ENCODE measurements around the gene ATP10B.

Gene ATP10B

GRCh38 chr5:160643616-160644240, 208.3 kb downstream of the ATP10B start:
- no peak overlapping the region for H3K9ac ChIP-seq (ENCODE audit: insufficient read length, low read depth)
- H3K4me1 ChIP-seq (ENCODE audit: insufficient read depth, insufficient read length), result no peaks in the 10 kb centered on the region
- no peak overlapping the region for H3K4me3 ChIP-seq (ENCODE audit: insufficient read length, low read depth)
- DNase-seq (ENCODE audit: low read depth, low spot score), result no peak
- no peak for TF ChIP-seq ZNF274 (IDR thresholded peaks at IDR 0.05; ENCODE audit: low read depth, low read length)
- no peak for TF ChIP-seq SUZ12 (IDR thresholded peaks at IDR 0.05; ENCODE audit: extremely low read depth, insufficient read depth, insufficient read length)
- no peak for TF ChIP-seq YY1 (IDR thresholded peaks at IDR 0.05; ENCODE audit: insufficient read depth, insufficient read length)
- no peaks in the 10 kb centered on the region for H3K9me3 ChIP-seq (ENCODE audit: insufficient read depth, low read length)
- H3K36me3 ChIP-seq (ENCODE audit: insufficient read depth, insufficient read length, low read length), result no peaks in the 10 kb centered on the region
- H3K27me3 ChIP-seq (ENCODE audit: insufficient read depth, insufficient read length), result no peaks in the 10 kb centered on the region

DNA sequence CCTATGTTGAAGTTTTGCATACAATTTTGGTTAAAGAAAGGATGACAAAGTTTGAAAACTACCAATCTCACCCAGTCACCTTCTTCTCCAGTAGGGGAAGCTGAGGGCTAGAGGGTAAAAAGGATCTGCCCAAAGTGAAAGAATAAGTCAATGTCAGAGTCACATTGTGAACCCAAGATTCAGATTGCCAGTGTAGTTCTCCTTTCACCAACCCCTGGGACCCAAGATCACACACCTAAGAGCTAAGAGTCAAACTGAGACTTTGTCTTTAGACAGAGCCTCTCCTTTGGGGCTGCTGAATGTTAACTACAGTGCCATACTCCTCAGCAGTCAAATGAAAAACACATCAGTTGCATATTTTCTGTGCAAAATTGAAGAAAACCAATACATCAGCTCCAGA, 210.6 kb downstream of the ATP10B start:
- no peak for DNase-seq (ENCODE audit: low read depth, low spot score)
- TF ChIP-seq SUZ12 (IDR thresholded peaks at IDR 0.05; ENCODE audit: extremely low read depth, insufficient read depth, insufficient read length), result no peak
- no peak for TF ChIP-seq ZNF274 (IDR thresholded peaks at IDR 0.05; ENCODE audit: low read depth, low read length)

GRCh38 chr5:160640406-160640805, 211.6 kb downstream of the ATP10B start:
- Histone ChIP-seq H3K27me3 (ENCODE audit: insufficient read depth, insufficient read length) (no peaks in the 10 kb centered on the region), H3K36me3 (ENCODE audit: insufficient read depth, insufficient read length, low read length) (no peaks in the 10 kb centered on the region), H3K9ac (ENCODE audit: insufficient read length, low read depth) (no peak overlapping the region), H3K4me1 (ENCODE audit: insufficient read depth, insufficient read length) (no peaks in the 10 kb centered on the region), H3K9me3 (ENCODE audit: insufficient read depth, low read length) (no peaks in the 10 kb centered on the region), H3K4me3 (ENCODE audit: insufficient read length, low read depth) (no peak overlapping the region)
- DNase-seq (ENCODE audit: low read depth, low spot score), result no peak
- no peak for TF ChIP-seq ZNF274 (IDR thresholded peaks at IDR 0.05; ENCODE audit: low read depth, low read length)
- TF ChIP-seq YY1 (IDR thresholded peaks at IDR 0.05; ENCODE audit: insufficient read depth, insufficient read length), result no peak
- no peak for TF ChIP-seq SUZ12 (IDR thresholded peaks at IDR 0.05; ENCODE audit: extremely low read depth, insufficient read depth, insufficient read length)

More for the DNA sequence above, 210.6 kb downstream of the ATP10B start:
- H3K9ac ChIP-seq (ENCODE audit: insufficient read length, low read depth), result no peak overlapping the region
- H3K4me1 ChIP-seq (ENCODE audit: insufficient read depth, insufficient read length), result no peaks in the 10 kb centered on the region
- H3K9me3 ChIP-seq (ENCODE audit: insufficient read depth, low read length), result no peaks in the 10 kb centered on the region
- H3K4me3 ChIP-seq (ENCODE audit: insufficient read length, low read depth), result no peak overlapping the region
- no peaks in the 10 kb centered on the region for H3K27me3 ChIP-seq (ENCODE audit: insufficient read depth, insufficient read length)
- no peaks in the 10 kb centered on the region for H3K36me3 ChIP-seq (ENCODE audit: insufficient read depth, insufficient read length, low read length)

DNA sequence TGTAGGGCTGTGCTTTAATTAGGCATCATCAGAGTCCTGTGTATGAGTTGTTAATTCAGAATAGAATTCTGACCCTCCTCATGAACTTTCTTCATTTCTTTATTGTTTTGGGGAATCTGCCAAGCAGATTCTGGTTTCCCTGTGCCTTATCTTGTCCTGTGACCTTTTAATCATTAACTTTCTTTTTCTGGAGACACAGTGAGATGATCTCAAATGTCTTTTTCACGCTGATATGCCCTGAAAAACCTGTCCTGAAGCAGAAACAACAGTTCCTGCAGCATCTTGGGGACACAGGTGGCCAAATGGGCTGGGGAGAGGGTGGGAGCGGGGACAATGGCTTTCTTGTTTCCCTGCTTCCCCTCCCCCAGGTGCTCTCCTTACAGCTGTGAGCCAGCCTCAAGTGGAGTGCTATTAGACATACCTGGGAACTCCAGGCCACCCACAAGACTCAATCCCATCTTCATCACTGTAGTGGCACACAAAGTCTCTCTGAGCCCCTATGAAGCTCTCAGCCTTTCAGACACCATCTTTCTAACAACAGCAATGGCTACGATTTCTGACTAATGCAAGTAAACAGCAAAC, 213.8 kb downstream of the ATP10B start:
- no peaks in the 10 kb centered on the region for H3K4me1 ChIP-seq (ENCODE audit: insufficient read depth, insufficient read length)
- no peaks in the 10 kb centered on the region for H3K27me3 ChIP-seq (ENCODE audit: insufficient read depth, insufficient read length)
- no peak for TF ChIP-seq SUZ12 (IDR thresholded peaks at IDR 0.05; ENCODE audit: extremely low read depth, insufficient read depth, insufficient read length)
- TF ChIP-seq YY1 (IDR thresholded peaks at IDR 0.05; ENCODE audit: insufficient read depth, insufficient read length), result no peak
- no peak for TF ChIP-seq ZNF274 (IDR thresholded peaks at IDR 0.05; ENCODE audit: low read depth, low read length)
- no peak overlapping the region for H3K4me3 ChIP-seq (ENCODE audit: insufficient read length, low read depth)
- no peaks in the 10 kb centered on the region for H3K9me3 ChIP-seq (ENCODE audit: insufficient read depth, low read length)
- no peak overlapping the region for H3K9ac ChIP-seq (ENCODE audit: insufficient read length, low read depth)
- no peak for DNase-seq (ENCODE audit: low read depth, low spot score)
- no peaks in the 10 kb centered on the region for H3K36me3 ChIP-seq (ENCODE audit: insufficient read depth, insufficient read length, low read length)

DNA sequence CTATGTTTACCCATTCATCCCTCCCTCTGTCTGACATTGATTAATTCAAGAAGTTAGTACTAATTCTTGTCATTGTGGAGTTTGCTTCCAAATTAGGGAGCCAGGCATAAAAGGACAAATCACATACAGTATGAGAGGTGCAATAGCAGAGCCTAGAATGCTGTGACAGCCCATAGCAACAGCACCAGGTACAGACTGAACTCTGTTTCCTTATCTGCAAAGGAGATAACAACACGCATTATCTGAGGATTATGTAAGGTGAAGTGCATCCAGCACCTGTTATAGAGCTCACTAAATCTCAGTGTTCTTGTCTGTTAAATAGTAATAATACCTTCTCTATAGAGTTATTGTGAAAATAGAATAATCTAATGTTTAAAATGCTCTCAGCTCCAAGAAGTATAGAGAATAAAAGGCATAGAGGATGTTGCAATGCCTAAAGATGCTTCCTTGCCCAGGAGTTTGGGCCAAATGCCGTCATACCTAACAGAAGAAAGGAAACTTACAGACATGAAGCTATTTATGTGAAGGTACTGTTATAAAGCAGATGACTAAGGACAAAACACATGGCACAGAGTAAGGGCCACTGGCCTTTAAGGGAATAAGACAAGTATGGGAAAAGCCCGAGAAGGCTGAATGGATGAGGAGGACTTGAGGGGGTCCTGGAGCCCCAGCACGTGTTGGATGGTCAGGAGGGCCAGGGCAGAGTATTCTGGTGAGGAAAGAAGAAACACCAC, 214.5 kb downstream of the ATP10B start:
- TF ChIP-seq YY1 (IDR thresholded peaks at IDR 0.05; ENCODE audit: insufficient read depth, insufficient read length), result no peak
- no peak for TF ChIP-seq SUZ12 (IDR thresholded peaks at IDR 0.05; ENCODE audit: extremely low read depth, insufficient read depth, insufficient read length)
- no peak for TF ChIP-seq ZNF274 (IDR thresholded peaks at IDR 0.05; ENCODE audit: low read depth, low read length)
- Histone ChIP-seq H3K27me3 (ENCODE audit: insufficient read depth, insufficient read length) (no peaks in the 10 kb centered on the region), H3K9ac (ENCODE audit: insufficient read length, low read depth) (no peak overlapping the region), H3K9me3 (ENCODE audit: insufficient read depth, low read length) (no peaks in the 10 kb centered on the region), H3K4me3 (ENCODE audit: insufficient read length, low read depth) (no peak overlapping the region), H3K36me3 (ENCODE audit: insufficient read depth, insufficient read length, low read length) (no peaks in the 10 kb centered on the region), H3K4me1 (ENCODE audit: insufficient read depth, insufficient read length) (no peaks in the 10 kb centered on the region)
- DNase-seq (ENCODE audit: low read depth, low spot score), result no peak

DNA sequence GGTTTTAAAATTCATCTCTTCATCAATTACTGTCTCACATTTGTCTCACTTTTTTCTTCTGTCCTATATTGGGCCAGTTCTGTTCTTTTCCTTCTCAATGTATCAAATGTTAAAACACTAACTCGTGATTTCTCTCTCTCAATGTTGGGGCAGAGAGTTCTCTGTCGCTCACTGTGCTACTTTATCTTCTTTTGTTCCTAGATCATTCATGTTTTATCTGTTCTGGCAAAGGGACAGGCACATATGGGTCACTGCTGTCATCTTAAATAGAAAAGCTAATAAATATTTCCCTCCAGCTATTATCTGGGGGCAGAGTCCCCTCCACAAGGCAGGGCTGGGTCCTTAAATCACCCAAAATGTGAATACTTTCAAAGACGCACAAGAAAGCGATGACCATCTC, 216.3 kb downstream of the ATP10B start:
- Histone ChIP-seq H3K9me3 (ENCODE audit: insufficient read depth, low read length) (no peaks in the 10 kb centered on the region), H3K4me3 (ENCODE audit: insufficient read length, low read depth) (no peak overlapping the region), H3K27me3 (ENCODE audit: insufficient read depth, insufficient read length) (no peaks in the 10 kb centered on the region), H3K9ac (ENCODE audit: insufficient read length, low read depth) (no peak overlapping the region), H3K4me1 (ENCODE audit: insufficient read depth, insufficient read length) (no peaks in the 10 kb centered on the region), H3K36me3 (ENCODE audit: insufficient read depth, insufficient read length, low read length) (no peaks in the 10 kb centered on the region)
- no peak for DNase-seq (ENCODE audit: low read depth, low spot score)
- no peak for TF ChIP-seq SUZ12 (IDR thresholded peaks at IDR 0.05; ENCODE audit: extremely low read depth, insufficient read depth, insufficient read length)
- no peak for TF ChIP-seq YY1 (IDR thresholded peaks at IDR 0.05; ENCODE audit: insufficient read depth, insufficient read length)
- TF ChIP-seq ZNF274 (IDR thresholded peaks at IDR 0.05; ENCODE audit: low read depth, low read length), result no peak

DNA sequence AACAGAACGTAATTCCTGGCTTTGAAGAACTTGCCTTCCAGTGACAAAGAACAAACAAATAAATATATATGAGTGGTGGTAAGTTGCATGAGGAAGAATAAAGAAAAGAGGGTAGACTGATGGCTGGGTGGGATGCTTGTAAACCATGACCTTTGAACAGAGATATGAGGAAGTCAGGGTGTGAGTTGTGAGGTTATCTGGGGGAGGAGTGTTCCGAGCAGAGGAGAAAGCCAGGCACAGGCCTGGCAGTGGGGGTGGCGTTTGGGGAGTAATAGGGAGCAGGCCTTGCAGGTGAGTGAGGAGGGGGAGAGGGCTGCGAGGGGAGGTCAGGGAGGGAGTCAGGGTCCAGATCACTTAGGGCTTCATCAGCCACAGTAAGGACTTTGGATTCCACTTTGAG, 217.0 kb downstream of the ATP10B start:
- H3K4me1 ChIP-seq (ENCODE audit: insufficient read depth, insufficient read length), result no peaks in the 10 kb centered on the region
- H3K27me3 ChIP-seq (ENCODE audit: insufficient read depth, insufficient read length), result no peaks in the 10 kb centered on the region
- TF ChIP-seq YY1 (IDR thresholded peaks at IDR 0.05; ENCODE audit: insufficient read depth, insufficient read length), result no peak
- TF ChIP-seq ZNF274 (IDR thresholded peaks at IDR 0.05; ENCODE audit: low read depth, low read length), result no peak
- TF ChIP-seq SUZ12 (IDR thresholded peaks at IDR 0.05; ENCODE audit: extremely low read depth, insufficient read depth, insufficient read length), result no peak
- no peak for DNase-seq (ENCODE audit: low read depth, low spot score)
- no peaks in the 10 kb centered on the region for H3K9me3 ChIP-seq (ENCODE audit: insufficient read depth, low read length)
- H3K36me3 ChIP-seq (ENCODE audit: insufficient read depth, insufficient read length, low read length), result no peaks in the 10 kb centered on the region
- H3K4me3 ChIP-seq (ENCODE audit: insufficient read length, low read depth), result no peak overlapping the region
- no peak overlapping the region for H3K9ac ChIP-seq (ENCODE audit: insufficient read length, low read depth)
